ENCODE data around the gene DRAXIN.
A peak's percentile ranks its signal among the peaks of the same experiment; 100 is the strongest.

Gene DRAXIN

DNA sequence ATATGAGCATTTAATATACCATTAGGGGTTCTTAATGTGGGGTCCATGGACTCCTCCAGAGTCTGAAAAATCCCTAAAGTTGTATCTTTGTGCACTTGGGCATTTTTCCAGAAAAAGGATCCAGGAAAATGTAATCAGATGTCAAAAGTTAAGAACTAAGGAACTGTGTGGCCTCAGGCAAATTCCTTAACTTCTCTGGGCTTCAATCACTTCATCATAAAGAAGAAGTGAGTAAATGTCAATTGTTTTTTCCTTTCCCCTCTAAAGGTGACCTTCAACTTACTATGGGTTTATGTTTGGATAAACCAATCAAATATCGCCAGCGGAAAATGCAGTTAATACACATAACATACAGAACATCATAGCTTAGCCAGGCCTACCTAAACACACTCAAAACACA, 13.1 kb upstream of the DRAXIN start:
- ChIA-PET CTCF (interaction anchor here (0.6 to 1.1 kb wide), 2 partner anchors 14 to 180 kb away, joined by 3 to 4 read pairs; partner anchors contain the start of genes FBXO6 and NPPB), POLR2A (interaction anchor here (1.7 kb wide), 1 partner anchor 23 kb away, joined by 3 read pairs; no protein-coding TSS in a partner anchor)
- H3K27ac ChIP-seq (ENCODE audit: extremely low read depth, low read depth, low read length), result no peak overlapping the region
- H3K4me3 ChIP-seq (ENCODE audit: low read depth, low read length), result no peak overlapping the region
- TF ChIP-seq, protein P1, sequence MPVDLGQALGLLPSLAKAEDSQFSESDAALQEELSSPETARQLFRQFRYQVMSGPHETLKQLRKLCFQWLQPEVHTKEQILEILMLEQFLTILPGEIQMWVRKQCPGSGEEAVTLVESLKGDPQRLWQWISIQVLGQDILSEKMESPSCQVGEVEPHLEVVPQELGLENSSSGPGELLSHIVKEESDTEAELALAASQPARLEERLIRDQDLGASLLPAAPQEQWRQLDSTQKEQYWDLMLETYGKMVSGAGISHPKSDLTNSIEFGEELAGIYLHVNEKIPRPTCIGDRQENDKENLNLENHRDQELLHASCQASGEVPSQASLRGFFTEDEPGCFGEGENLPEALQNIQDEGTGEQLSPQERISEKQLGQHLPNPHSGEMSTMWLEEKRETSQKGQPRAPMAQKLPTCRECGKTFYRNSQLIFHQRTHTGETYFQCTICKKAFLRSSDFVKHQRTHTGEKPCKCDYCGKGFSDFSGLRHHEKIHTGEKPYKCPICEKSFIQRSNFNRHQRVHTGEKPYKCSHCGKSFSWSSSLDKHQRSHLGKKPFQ (tag by site-specific recombination; IDR thresholded peaks at IDR 0.05), result no peak
- TF ChIP-seq ZNF707 (tag by site-specific recombination; IDR thresholded peaks at IDR 0.05) (no peak), ZNF768 (tag by site-specific recombination; IDR thresholded peaks at IDR 0.05) (0 out of 2 replicates have a peak, but pooled peaks have one; percentile 27)
- H3K36me3 ChIP-seq (ENCODE audit: control insufficient read depth in 2 of 2, insufficient read depth in 1 of 2, low read length in 2 of 2), result peaks cover 0 to 57% of the 10 kb centered on the region in 2 experiments; a peak in 2 of 3 replicates
- no peaks in the 10 kb centered on the region for H3K9me3 ChIP-seq (ENCODE audit: control insufficient read depth, insufficient read depth, low read depth, low read length)
- H3K4me1 ChIP-seq (ENCODE audit: control insufficient read depth, insufficient read depth, low read length), result peaks cover 3% of the 10 kb centered on the region; the same call in 1 of the 2 replicates

DNA sequence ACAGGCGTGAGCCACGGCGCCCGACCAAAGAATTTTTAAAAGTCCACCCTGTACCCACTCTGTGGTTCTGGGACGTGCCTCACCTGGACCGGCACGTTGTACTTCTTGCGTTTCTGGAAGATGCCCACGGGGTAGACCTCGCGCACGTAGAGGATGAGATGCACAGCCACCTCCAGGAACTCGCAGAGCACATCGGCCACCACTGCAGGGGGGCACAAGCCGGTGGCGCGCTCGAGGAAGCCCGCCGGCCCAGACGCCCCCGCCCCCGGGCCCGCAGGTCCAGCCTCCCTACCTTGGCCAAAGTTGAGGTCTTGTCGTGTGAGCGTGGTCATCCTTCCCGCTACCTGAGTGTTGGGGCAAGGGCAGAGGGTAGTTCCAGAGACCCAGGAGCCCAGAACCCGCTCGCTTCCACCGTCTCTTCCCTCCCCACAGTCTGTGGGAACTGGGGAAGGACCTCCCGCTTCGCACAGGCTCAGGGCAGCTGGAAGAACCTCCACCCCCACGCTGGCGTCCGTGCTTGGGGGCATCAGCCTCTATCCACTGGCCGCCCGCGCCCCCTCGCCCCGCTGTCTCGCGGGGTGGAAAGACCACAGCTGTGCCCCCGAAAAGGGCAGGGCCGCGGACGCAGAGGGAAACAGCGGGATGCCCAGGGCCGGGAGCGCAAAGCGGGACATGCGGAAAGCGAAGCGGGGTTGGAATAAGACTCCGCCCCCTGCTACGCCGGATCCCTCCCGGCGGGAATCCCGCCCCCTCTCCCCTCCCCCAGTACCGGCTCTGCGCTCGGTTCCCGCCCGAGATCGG, 11.0 kb upstream of the DRAXIN start:
- no peaks in the 10 kb centered on the region for H3K9me3 ChIP-seq (ENCODE audit: control insufficient read depth, insufficient read depth, low read depth, low read length)
- peak overlapping the region; percentile 90 for H3K4me3 ChIP-seq (ENCODE audit: low read depth, low read length)
- peak overlapping the region; percentile 69; the same call in 1 of the 2 replicates for H3K27ac ChIP-seq (ENCODE audit: extremely low read depth, low read depth, low read length)
- ChIA-PET POLR2A (interaction anchor here (0.6 to 1.8 kb wide), 2 partner anchors 14 to 16 kb away, joined by 5 read pairs; partner anchors contain the start of gene FBXO6), CTCF (no interaction called here)
- peaks cover 3% of the 10 kb centered on the region; the same call in 1 of the 2 replicates for H3K4me1 ChIP-seq (ENCODE audit: control insufficient read depth, insufficient read depth, low read length)
- peaks cover 0 to 39% of the 10 kb centered on the region in 2 experiments; a peak in 2 of 3 replicates for H3K36me3 ChIP-seq (ENCODE audit: control insufficient read depth in 2 of 2, insufficient read depth in 1 of 2, low read length in 2 of 2)
- TF ChIP-seq ZNF423 (tag by site-specific recombination; IDR thresholded peaks at IDR 0.05) (no peak), MZF1 (tag by site-specific recombination; IDR thresholded peaks at IDR 0.05; ENCODE audit: borderline replicate concordance) (no peak), ZNF433 (tag by site-specific recombination; IDR thresholded peaks at IDR 0.05; ENCODE audit: low read depth) (no peak), SP3 (tag by site-specific recombination; IDR thresholded peaks at IDR 0.05) (no peak), ZNF138 (tag by site-specific recombination; IDR thresholded peaks at IDR 0.05; ENCODE audit: borderline replicate concordance) (no peak), ZNF169 (tag by site-specific recombination; IDR thresholded peaks at IDR 0.05) (no peak), ZNF202 (tag by site-specific recombination; IDR thresholded peaks at IDR 0.05; ENCODE audit: borderline replicate concordance) (no peak), GFI1B (tag by site-specific recombination; IDR thresholded peaks at IDR 0.05) (no peak; the same call in 1 of the 2 replicates), ZNF140 (tag by site-specific recombination; IDR thresholded peaks at IDR 0.05) (no peak), ZNF558 (tag by site-specific recombination; IDR thresholded peaks at IDR 0.05) (no peak), OSR2 (tag by site-specific recombination; IDR thresholded peaks at IDR 0.05) (no peak), WT1 (tag by site-specific recombination; IDR thresholded peaks at IDR 0.05) (no peak)
- TF ChIP-seq, protein P2, sequence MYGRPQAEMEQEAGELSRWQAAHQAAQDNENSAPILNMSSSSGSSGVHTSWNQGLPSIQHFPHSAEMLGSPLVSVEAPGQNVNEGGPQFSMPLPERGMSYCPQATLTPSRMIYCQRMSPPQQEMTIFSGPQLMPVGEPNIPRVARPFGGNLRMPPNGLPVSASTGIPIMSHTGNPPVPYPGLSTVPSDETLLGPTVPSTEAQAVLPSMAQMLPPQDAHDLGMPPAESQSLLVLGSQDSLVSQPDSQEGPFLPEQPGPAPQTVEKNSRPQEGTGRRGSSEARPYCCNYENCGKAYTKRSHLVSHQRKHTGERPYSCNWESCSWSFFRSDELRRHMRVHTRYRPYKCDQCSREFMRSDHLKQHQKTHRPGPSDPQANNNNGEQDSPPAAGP (tag by site-specific recombination; IDR thresholded peaks at IDR 0.05), result peak; percentile 12
- TF ChIP-seq, protein P3, sequence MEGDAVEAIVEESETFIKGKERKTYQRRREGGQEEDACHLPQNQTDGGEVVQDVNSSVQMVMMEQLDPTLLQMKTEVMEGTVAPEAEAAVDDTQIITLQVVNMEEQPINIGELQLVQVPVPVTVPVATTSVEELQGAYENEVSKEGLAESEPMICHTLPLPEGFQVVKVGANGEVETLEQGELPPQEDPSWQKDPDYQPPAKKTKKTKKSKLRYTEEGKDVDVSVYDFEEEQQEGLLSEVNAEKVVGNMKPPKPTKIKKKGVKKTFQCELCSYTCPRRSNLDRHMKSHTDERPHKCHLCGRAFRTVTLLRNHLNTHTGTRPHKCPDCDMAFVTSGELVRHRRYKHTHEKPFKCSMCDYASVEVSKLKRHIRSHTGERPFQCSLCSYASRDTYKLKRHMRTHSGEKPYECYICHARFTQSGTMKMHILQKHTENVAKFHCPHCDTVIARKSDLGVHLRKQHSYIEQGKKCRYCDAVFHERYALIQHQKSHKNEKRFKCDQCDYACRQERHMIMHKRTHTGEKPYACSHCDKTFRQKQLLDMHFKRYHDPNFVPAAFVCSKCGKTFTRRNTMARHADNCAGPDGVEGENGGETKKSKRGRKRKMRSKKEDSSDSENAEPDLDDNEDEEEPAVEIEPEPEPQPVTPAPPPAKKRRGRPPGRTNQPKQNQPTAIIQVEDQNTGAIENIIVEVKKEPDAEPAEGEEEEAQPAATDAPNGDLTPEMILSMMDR (tag by site-specific recombination; IDR thresholded peaks at IDR 0.05), result no peak
- TF ChIP-seq, protein P4, sequence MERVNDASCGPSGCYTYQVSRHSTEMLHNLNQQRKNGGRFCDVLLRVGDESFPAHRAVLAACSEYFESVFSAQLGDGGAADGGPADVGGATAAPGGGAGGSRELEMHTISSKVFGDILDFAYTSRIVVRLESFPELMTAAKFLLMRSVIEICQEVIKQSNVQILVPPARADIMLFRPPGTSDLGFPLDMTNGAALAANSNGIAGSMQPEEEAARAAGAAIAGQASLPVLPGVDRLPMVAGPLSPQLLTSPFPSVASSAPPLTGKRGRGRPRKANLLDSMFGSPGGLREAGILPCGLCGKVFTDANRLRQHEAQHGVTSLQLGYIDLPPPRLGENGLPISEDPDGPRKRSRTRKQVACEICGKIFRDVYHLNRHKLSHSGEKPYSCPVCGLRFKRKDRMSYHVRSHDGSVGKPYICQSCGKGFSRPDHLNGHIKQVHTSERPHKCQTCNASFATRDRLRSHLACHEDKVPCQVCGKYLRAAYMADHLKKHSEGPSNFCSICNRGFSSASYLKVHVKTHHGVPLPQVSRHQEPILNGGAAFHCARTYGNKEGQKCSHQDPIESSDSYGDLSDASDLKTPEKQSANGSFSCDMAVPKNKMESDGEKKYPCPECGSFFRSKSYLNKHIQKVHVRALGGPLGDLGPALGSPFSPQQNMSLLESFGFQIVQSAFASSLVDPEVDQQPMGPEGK (tag by site-specific recombination; IDR thresholded peaks at IDR 0.05), result peak; percentile 13
- TF ChIP-seq, protein P5, sequence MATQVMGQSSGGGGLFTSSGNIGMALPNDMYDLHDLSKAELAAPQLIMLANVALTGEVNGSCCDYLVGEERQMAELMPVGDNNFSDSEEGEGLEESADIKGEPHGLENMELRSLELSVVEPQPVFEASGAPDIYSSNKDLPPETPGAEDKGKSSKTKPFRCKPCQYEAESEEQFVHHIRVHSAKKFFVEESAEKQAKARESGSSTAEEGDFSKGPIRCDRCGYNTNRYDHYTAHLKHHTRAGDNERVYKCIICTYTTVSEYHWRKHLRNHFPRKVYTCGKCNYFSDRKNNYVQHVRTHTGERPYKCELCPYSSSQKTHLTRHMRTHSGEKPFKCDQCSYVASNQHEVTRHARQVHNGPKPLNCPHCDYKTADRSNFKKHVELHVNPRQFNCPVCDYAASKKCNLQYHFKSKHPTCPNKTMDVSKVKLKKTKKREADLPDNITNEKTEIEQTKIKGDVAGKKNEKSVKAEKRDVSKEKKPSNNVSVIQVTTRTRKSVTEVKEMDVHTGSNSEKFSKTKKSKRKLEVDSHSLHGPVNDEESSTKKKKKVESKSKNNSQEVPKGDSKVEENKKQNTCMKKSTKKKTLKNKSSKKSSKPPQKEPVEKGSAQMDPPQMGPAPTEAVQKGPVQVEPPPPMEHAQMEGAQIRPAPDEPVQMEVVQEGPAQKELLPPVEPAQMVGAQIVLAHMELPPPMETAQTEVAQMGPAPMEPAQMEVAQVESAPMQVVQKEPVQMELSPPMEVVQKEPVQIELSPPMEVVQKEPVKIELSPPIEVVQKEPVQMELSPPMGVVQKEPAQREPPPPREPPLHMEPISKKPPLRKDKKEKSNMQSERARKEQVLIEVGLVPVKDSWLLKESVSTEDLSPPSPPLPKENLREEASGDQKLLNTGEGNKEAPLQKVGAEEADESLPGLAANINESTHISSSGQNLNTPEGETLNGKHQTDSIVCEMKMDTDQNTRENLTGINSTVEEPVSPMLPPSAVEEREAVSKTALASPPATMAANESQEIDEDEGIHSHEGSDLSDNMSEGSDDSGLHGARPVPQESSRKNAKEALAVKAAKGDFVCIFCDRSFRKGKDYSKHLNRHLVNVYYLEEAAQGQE (tag by site-specific recombination; IDR thresholded peaks at IDR 0.05), result no peak
- TF ChIP-seq, protein P6, sequence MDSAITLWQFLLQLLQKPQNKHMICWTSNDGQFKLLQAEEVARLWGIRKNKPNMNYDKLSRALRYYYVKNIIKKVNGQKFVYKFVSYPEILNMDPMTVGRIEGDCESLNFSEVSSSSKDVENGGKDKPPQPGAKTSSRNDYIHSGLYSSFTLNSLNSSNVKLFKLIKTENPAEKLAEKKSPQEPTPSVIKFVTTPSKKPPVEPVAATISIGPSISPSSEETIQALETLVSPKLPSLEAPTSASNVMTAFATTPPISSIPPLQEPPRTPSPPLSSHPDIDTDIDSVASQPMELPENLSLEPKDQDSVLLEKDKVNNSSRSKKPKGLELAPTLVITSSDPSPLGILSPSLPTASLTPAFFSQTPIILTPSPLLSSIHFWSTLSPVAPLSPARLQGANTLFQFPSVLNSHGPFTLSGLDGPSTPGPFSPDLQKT (IDR thresholded peaks at IDR 0.05; ENCODE audit: borderline replicate concordance, low read depth, low read length), result no peak

All from HEK293 (cell line).